ENCODE measurements around the gene MAP3K7. TPM values are rescaled to one million over a fixed set of nuclear protein-coding genes. Genes with fewer than 3 reads are reported as not detected.

Gene MAP3K7
- total RNA-seq, 1 experiment from 2014 or later, result 26.6 TPM

DNA sequence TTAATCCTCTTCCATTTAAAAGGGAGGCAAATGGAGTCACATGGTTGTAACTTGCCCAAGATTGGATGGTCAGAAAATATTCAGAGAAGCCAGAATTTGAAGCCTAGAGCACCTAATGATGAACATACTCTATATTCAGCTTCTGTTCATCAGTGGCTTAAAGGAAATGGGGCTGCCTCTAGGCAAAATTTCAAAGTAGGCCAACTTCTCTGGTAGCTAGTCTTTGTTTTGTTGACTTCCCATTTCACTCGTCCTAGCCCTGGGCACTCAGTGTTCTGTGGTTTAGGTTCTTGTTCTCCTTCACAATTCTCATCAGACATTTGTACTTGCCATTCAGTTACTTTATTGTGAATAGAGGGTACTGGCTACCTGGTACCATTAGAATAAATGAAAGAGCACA lies 13.2 kb downstream of the MAP3K7 start:
- Histone ChIP-seq H2AFZ (ENCODE audit: low read depth, low read length, poor library complexity, severe bottlenecking) (no peak overlapping the region), H3K36me3 (ENCODE audit: control insufficient read depth in 1 of 2, insufficient read depth in 2 of 2, low read length in 2 of 2) (no peaks in the 10 kb centered on the region; a peak in 1 of 4 replicates), H3K4me1 (ENCODE audit: control insufficient read depth in 1 of 2, insufficient read depth in 2 of 2, low read length in 2 of 2) (no peaks in the 10 kb centered on the region), H3K9me2 (ENCODE audit: insufficient read depth) (no peaks in the 10 kb centered on the region), H3K9ac (ENCODE audit: low read length) (no peak overlapping the region), H3K79me2 (ENCODE audit: insufficient read depth, low read length) (peaks cover 61% of the 10 kb centered on the region), H3K4me2 (ENCODE audit: low read length) (no peak overlapping the region), H3K4me3 (replicated peaks in 1 of 2; ENCODE audit: low read depth in 1 of 2, low read length in 2 of 2) (no peak overlapping the region), H3K27ac (ENCODE audit: low read depth, low read length) (no peak overlapping the region), H3K9me3 (ENCODE audit: control insufficient read depth in 1 of 2, insufficient read depth in 1 of 2, low read depth in 1 of 2, low read length in 2 of 2) (no peaks in the 10 kb centered on the region), H4K20me1 (ENCODE audit: insufficient read depth) (no peaks in the 10 kb centered on the region), H3K27me3 (ENCODE audit: insufficient read depth, low read length) (no peaks in the 10 kb centered on the region)
- ChIA-PET RAD21 (ENCODE audit: low non-redundant PET in 1 of 2, low total read pairs in 2 of 2, uncharacterized antibody in 2 of 2, unreplicated experiment in 2 of 2) (no interaction called here), CTCF (no interaction called here), POLR2A (no interaction called here)
- TF ChIP-seq EGR1 (IDR thresholded peaks at IDR 0.05; ENCODE audit: low read depth) (no peak), SRF (IDR thresholded peaks at IDR 0.05; ENCODE audit: low read depth) (no peak), YY1 (IDR thresholded peaks at IDR 0.05; ENCODE audit: extremely low read depth, insufficient replicate concordance, low read depth, low read length) (no peak)
- TF ChIP-seq, protein P1, sequence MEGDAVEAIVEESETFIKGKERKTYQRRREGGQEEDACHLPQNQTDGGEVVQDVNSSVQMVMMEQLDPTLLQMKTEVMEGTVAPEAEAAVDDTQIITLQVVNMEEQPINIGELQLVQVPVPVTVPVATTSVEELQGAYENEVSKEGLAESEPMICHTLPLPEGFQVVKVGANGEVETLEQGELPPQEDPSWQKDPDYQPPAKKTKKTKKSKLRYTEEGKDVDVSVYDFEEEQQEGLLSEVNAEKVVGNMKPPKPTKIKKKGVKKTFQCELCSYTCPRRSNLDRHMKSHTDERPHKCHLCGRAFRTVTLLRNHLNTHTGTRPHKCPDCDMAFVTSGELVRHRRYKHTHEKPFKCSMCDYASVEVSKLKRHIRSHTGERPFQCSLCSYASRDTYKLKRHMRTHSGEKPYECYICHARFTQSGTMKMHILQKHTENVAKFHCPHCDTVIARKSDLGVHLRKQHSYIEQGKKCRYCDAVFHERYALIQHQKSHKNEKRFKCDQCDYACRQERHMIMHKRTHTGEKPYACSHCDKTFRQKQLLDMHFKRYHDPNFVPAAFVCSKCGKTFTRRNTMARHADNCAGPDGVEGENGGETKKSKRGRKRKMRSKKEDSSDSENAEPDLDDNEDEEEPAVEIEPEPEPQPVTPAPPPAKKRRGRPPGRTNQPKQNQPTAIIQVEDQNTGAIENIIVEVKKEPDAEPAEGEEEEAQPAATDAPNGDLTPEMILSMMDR (IDR thresholded peaks at IDR 0.05 in 2 of 3, conservative IDR thresholded peaks at IDR 0.05 in 1 of 3; ENCODE audit: borderline replicate concordance in 1 of 3, insufficient read depth in 1 of 3, low read depth in 2 of 3, low read length in 2 of 3), result no peak
- intact Hi-C loops (cut with micrococcal nuclease), result loop anchor here (5.0 kb wide), 1 partner anchor 631 kb away; no protein-coding TSS in a partner anchor
- DNase-seq (ENCODE audit: low read depth, low spot score), result no peak
- ATAC-seq, result no peak
- no TSS peak for BruUV-seq (replicated peaks)

DNA sequence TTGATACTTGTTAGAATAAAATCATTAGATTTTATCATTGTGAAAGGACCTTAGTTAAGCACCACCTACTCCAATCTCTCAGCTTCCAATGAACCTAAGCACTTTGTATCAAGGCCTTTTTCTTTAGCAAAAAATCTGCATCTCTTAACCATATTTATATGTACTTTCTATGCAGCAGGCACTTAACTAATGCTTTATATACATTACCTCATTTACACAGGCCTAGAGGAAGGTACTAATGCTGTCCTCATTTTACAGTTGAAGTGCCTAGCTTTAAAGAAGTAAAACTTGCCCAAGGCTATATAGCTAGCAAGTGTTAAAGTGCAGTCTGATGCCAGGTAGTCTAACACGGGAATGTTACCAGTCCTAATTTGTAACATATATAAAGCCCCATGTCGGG lies 14.0 kb downstream of the MAP3K7 start:
- Histone ChIP-seq H3K4me3 (replicated peaks in 1 of 2; ENCODE audit: low read depth in 1 of 2, low read length in 2 of 2) (no peak overlapping the region), H3K79me2 (ENCODE audit: insufficient read depth, low read length) (peaks cover 54% of the 10 kb centered on the region), H3K27me3 (ENCODE audit: insufficient read depth, low read length) (no peaks in the 10 kb centered on the region), H3K4me2 (ENCODE audit: low read length) (no peak overlapping the region), H2AFZ (ENCODE audit: low read depth, low read length, poor library complexity, severe bottlenecking) (no peak overlapping the region), H3K9ac (ENCODE audit: low read length) (no peak overlapping the region), H3K36me3 (ENCODE audit: control insufficient read depth in 1 of 2, insufficient read depth in 2 of 2, low read length in 2 of 2) (peaks cover 0 to 4% of the 10 kb centered on the region in 2 experiments; a peak in 1 of 4 replicates), H3K9me2 (ENCODE audit: insufficient read depth) (no peaks in the 10 kb centered on the region), H3K9me3 (ENCODE audit: control insufficient read depth in 1 of 2, insufficient read depth in 1 of 2, low read depth in 1 of 2, low read length in 2 of 2) (no peaks in the 10 kb centered on the region), H3K27ac (ENCODE audit: low read depth, low read length) (no peak overlapping the region), H4K20me1 (ENCODE audit: insufficient read depth) (no peaks in the 10 kb centered on the region), H3K4me1 (ENCODE audit: control insufficient read depth in 1 of 2, insufficient read depth in 2 of 2, low read length in 2 of 2) (no peaks in the 10 kb centered on the region)
- no peak for DNase-seq (ENCODE audit: low read depth, low spot score)
- no peak for ATAC-seq
- CTCF ChIA-PET, result no interaction called here
- RAD21 ChIA-PET (ENCODE audit: low non-redundant PET in 1 of 2, low total read pairs in 2 of 2, uncharacterized antibody in 2 of 2, unreplicated experiment in 2 of 2), result no interaction called here
- intact Hi-C loops (cut with micrococcal nuclease), result loop anchor here (5.0 kb wide), 1 partner anchor 631 kb away; no protein-coding TSS in a partner anchor
- POLR2A ChIA-PET, result no interaction called here
- BruUV-seq (replicated peaks), result no TSS peak
- TF ChIP-seq ZFX (IDR thresholded peaks at IDR 0.05), result no peak
- no peak for TF ChIP-seq JUND (IDR thresholded peaks at IDR 0.05)
- no peak for TF ChIP-seq EGR1 (IDR thresholded peaks at IDR 0.05; ENCODE audit: low read depth)
- TF ChIP-seq SP1 (IDR thresholded peaks at IDR 0.05; ENCODE audit: low read depth), result no peak
- TF ChIP-seq EZH2 (IDR thresholded peaks at IDR 0.05), result no peak
- TF ChIP-seq, protein P2, sequence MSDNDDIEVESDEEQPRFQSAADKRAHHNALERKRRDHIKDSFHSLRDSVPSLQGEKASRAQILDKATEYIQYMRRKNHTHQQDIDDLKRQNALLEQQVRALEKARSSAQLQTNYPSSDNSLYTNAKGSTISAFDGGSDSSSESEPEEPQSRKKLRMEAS (IDR thresholded peaks at IDR 0.05), result no peak
- TF ChIP-seq FOSL1 (IDR thresholded peaks at IDR 0.05; ENCODE audit: low read depth), result no peak
- no peak for TF ChIP-seq CEBPB (IDR thresholded peaks at IDR 0.05; ENCODE audit: low read depth)
- TF ChIP-seq, protein P3, sequence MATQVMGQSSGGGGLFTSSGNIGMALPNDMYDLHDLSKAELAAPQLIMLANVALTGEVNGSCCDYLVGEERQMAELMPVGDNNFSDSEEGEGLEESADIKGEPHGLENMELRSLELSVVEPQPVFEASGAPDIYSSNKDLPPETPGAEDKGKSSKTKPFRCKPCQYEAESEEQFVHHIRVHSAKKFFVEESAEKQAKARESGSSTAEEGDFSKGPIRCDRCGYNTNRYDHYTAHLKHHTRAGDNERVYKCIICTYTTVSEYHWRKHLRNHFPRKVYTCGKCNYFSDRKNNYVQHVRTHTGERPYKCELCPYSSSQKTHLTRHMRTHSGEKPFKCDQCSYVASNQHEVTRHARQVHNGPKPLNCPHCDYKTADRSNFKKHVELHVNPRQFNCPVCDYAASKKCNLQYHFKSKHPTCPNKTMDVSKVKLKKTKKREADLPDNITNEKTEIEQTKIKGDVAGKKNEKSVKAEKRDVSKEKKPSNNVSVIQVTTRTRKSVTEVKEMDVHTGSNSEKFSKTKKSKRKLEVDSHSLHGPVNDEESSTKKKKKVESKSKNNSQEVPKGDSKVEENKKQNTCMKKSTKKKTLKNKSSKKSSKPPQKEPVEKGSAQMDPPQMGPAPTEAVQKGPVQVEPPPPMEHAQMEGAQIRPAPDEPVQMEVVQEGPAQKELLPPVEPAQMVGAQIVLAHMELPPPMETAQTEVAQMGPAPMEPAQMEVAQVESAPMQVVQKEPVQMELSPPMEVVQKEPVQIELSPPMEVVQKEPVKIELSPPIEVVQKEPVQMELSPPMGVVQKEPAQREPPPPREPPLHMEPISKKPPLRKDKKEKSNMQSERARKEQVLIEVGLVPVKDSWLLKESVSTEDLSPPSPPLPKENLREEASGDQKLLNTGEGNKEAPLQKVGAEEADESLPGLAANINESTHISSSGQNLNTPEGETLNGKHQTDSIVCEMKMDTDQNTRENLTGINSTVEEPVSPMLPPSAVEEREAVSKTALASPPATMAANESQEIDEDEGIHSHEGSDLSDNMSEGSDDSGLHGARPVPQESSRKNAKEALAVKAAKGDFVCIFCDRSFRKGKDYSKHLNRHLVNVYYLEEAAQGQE (IDR thresholded peaks at IDR 0.05; ENCODE audit: low read depth), result no peak
- TF ChIP-seq, protein P1 (IDR thresholded peaks at IDR 0.05 in 2 of 3, conservative IDR thresholded peaks at IDR 0.05 in 1 of 3; ENCODE audit: borderline replicate concordance in 1 of 3, insufficient read depth in 1 of 3, low read depth in 2 of 3, low read length in 2 of 3), result no peak
- no peak for TF ChIP-seq CBX3 (IDR thresholded peaks at IDR 0.05; ENCODE audit: low read depth)
- TF ChIP-seq SRF (IDR thresholded peaks at IDR 0.05; ENCODE audit: low read depth), result no peak

Measured in HCT116 (cell line).